ENCODE measurements around the gene CCDC159. TPM values are rescaled to one million over a fixed set of nuclear protein-coding genes. Genes with fewer than 3 reads are reported as not detected.

CCDC159 gene
- total and polyA plus RNA-seq, 2 of the 13 experiments (the other 11 are each of a cell fraction or from before 2014, with no cell fraction given): 1.7 to 6.3 TPM

GRCh38 chr19:11324079-11324661, 22.1 kb upstream of the CCDC159 start (continued):
- TF ChIP-seq ZHX2 (IDR thresholded peaks at IDR 0.05; ENCODE audit: low read depth) (no peak), ZHX2 (CRISPR knock-in tag; IDR thresholded peaks at IDR 0.05; ENCODE audit: borderline replicate concordance) (no peak), ZNF816 (CRISPR knock-in tag; IDR thresholded peaks at IDR 0.05; ENCODE audit: borderline replicate concordance) (no peak), GPN1 (CRISPR knock-in tag; IDR thresholded peaks at IDR 0.05; ENCODE audit: borderline replicate concordance) (no peak), FOSL2 (CRISPR knock-in tag; IDR thresholded peaks at IDR 0.05) (peak; percentile 73), DRAP1 (CRISPR knock-in tag; IDR thresholded peaks at IDR 0.05) (peak; percentile 34; the same call in 1 of the 2 replicates), REPIN1 (CRISPR knock-in tag; IDR thresholded peaks at IDR 0.05; ENCODE audit: borderline replicate concordance, low read depth) (no peak), ZBTB25 (CRISPR knock-in tag; IDR thresholded peaks at IDR 0.05) (peak; percentile 77), ZNF800 (CRISPR knock-in tag; IDR thresholded peaks at IDR 0.05) (peak; percentile 49; the same call in 1 of the 2 replicates), GATAD2A (CRISPR knock-in tag; IDR thresholded peaks at IDR 0.05) (peak; percentile 96), IRF9 (CRISPR knock-in tag; IDR thresholded peaks at IDR 0.05; ENCODE audit: borderline replicate concordance) (no peak), RARA (CRISPR knock-in tag; IDR thresholded peaks at IDR 0.05) (peak; percentile 48), SMARCE1 (IDR thresholded peaks at IDR 0.05; ENCODE audit: borderline replicate concordance) (no peak), ZNF770 (CRISPR knock-in tag; IDR thresholded peaks at IDR 0.05) (peak; percentile 40; the same call in 1 of the 2 replicates)
